ENCODE data around the gene MYO10. TPM values are rescaled to one million over a fixed set of nuclear protein-coding genes. Genes with fewer than 3 reads are reported as not detected.
"Not testable (repeated sequence)": the region's sequence is repeated elsewhere in the genome, so short reads cannot be mapped to it uniquely, and the experiment has no call there.

MYO10 gene
- total RNA-seq, 4 donors from 2014 or later: 30.6 to 55.9 (median 38.2) TPM

- H3K27me3 ChIP-seq: no peaks in the 10 kb centered on the region
- no peak overlapping the region for H3K27ac ChIP-seq
- WGBS, 2 donors: 87 to 91% methylated on average over 1 of the region's 1 CpG
- TF ChIP-seq CTCF (IDR thresholded peaks at IDR 0.05) (no peak), POLR2A (IDR thresholded peaks at IDR 0.05) (no peak), EP300 (IDR thresholded peaks at IDR 0.05) (no peak)
- no peaks in the 10 kb centered on the region for H3K4me1 ChIP-seq
- no peaks in the 10 kb centered on the region for H3K9me3 ChIP-seq
- no peaks in the 10 kb centered on the region for H3K36me3 ChIP-seq
- H3K4me3 ChIP-seq: no peak overlapping the region
- DNase-seq (ENCODE audit: low spot score in 2 of 2): no peak
These were observed 276.6 kb downstream of the MYO10 start for GRCh38 chr5:16659536-16659935.

GRCh38 chr5:16656561-16657191 lies 279.4 kb downstream of the MYO10 start:
- H3K4me1 ChIP-seq: no peaks in the 10 kb centered on the region
- 42 to 75% methylated on average over 2 of the region's 2 CpGs for WGBS, 2 donors
- H3K27me3 ChIP-seq: no peaks in the 10 kb centered on the region
- no peaks in the 10 kb centered on the region for H3K36me3 ChIP-seq
- no peak overlapping the region for H3K4me3 ChIP-seq
- peak overlapping the region in 2 of 4 donors; percentile 52 to 72 for H3K27ac ChIP-seq
- no peak for TF ChIP-seq POLR2A (IDR thresholded peaks at IDR 0.05)
- TF ChIP-seq EP300 (IDR thresholded peaks at IDR 0.05): peak; percentile 73 to 93
- H3K9me3 ChIP-seq: no peaks in the 10 kb centered on the region
- peak in 1 of 2 donors; percentile 72 for DNase-seq (ENCODE audit: low spot score in 2 of 2)

- H3K9me3 ChIP-seq: no peaks in the 10 kb centered on the region
- WGBS, 2 donors: 66 to 72% methylated on average over 6 of the region's 6 CpGs
- DNase-seq (ENCODE audit: low spot score in 2 of 2): no peak
- no peaks in the 10 kb centered on the region for H3K27me3 ChIP-seq
- TF ChIP-seq CTCF (IDR thresholded peaks at IDR 0.05): no peak
- no peak for TF ChIP-seq EP300 (IDR thresholded peaks at IDR 0.05)
- no peak for TF ChIP-seq POLR2A (IDR thresholded peaks at IDR 0.05)
- H3K4me3 ChIP-seq: no peak overlapping the region
- H3K4me1 ChIP-seq: no peaks in the 10 kb centered on the region
- no peaks in the 10 kb centered on the region for H3K36me3 ChIP-seq
- H3K27ac ChIP-seq: no peak overlapping the region
These were observed 281.3 kb downstream of the MYO10 start for GRCh38 chr5:16654647-16655334.

- H3K4me1 ChIP-seq; H3K27ac ChIP-seq; H3K36me3 ChIP-seq; H3K4me3 ChIP-seq; DNase-seq (ENCODE audit: low spot score in 2 of 2); H3K27me3 ChIP-seq; H3K9me3 ChIP-seq: not testable (repeated sequence)
- 75 to 91% methylated on average over 8 of the region's 8 CpGs for WGBS, 2 donors
These were observed 287.3 kb downstream of the MYO10 start for GRCh38 chr5:16648739-16649138.

- Histone ChIP-seq H3K4me1 (peaks cover 0 to 9% (median 0%) of the 10 kb centered on the region in 4 donors), H3K27me3 (no peaks in the 10 kb centered on the region), H3K9me3 (no peaks in the 10 kb centered on the region), H3K36me3 (no peaks in the 10 kb centered on the region), H3K27ac (no peak overlapping the region), H3K4me3 (no peak overlapping the region)
- TF ChIP-seq CTCF (IDR thresholded peaks at IDR 0.05): no peak
- no peak for TF ChIP-seq EP300 (IDR thresholded peaks at IDR 0.05)
- no peak for TF ChIP-seq POLR2A (IDR thresholded peaks at IDR 0.05)
- no peak for DNase-seq (ENCODE audit: low spot score in 2 of 2)
- WGBS, 2 donors: 87 to 93% methylated on average over 11 of the region's 11 CpGs
These were observed 291.7 kb downstream of the MYO10 start for GRCh38 chr5:16644301-16644889.

- TF ChIP-seq CTCF (IDR thresholded peaks at IDR 0.05) (no peak), POLR2A (IDR thresholded peaks at IDR 0.05) (no peak), EP300 (IDR thresholded peaks at IDR 0.05) (peak in 1 of 2 donors; percentile 56)
- Histone ChIP-seq H3K27me3 (no peaks in the 10 kb centered on the region), H3K4me3 (no peak overlapping the region), H3K27ac (peak overlapping the region in 2 of 4 donors; percentile 46 to 67), H3K4me1 (peaks cover 0 to 9% (median 0%) of the 10 kb centered on the region in 4 donors), H3K9me3 (no peaks in the 10 kb centered on the region), H3K36me3 (no peaks in the 10 kb centered on the region)
- DNase-seq (ENCODE audit: low spot score in 2 of 2): no peak
- WGBS, 2 donors: 39 to 50% methylated on average over 2 of the region's 2 CpGs
These were observed 293.2 kb downstream of the MYO10 start for GRCh38 chr5:16642867-16643266.

Measured in tibial nerve (tissue), 4 donors.